Suprapubic skin (tissue), 3 donors: ENCODE data around the gene PRKAG2.

Experiments used
- CTCF ChIP-seq, 2 donors: fragments of 200-600 bp in 1 of 2; fragments of 450-650 bp in 1 of 2; sonication (generic) in 1 of 2; IDR thresholded peaks; one replicate each; pipeline ENCODE4 v1.5.1; 2016 to 2019; ENCODE audit warnings: antibody characterized with exemption in 2 of 2, mild to moderate bottlenecking in 1 of 2, moderate library complexity in 1 of 2
- POLR2AphosphoS5 ChIP-seq, 3 donors: sonication (generic); formaldehyde crosslinking; IDR thresholded peaks; one replicate each; pipeline ENCODE4 v1.6.1; 2017; ENCODE audit warnings: antibody characterized with exemption in 3 of 3

GRCh38 chr7:151662251-151662826, 214.6 kb downstream of the PRKAG2 start:
- TF ChIP-seq POLR2AphosphoS5 (IDR thresholded peaks at IDR 0.05) (no peak), CTCF (IDR thresholded peaks at IDR 0.05) (no peak)
